Lung (tissue), 12 donors: ENCODE results near the gene THAP3. TPM values are rescaled to one million over a fixed set of nuclear protein-coding genes. Genes with fewer than 3 reads are reported as not detected.

Source experiments
- ATAC-seq: fragments of 200-7000 bp; cut with Tn5 transposase; one replicate; pipeline ENCODE4 v1.9.1; 2020; ENCODE audit warnings: moderate number of reproducible peaks; ENCODE audit not compliant: insufficient read depth, low FRiP score
- DNase-seq, 3 donors: peaks; one replicate each; pipeline ENCODE4 v3.0.0-alpha.2; 2013 to 2017
- H3K27ac ChIP-seq, 2 donors: one replicate each; pipeline ENCODE4 v1.5.1; 2013; ENCODE audit warnings: mild to moderate bottlenecking in 2 of 2, moderate library complexity in 2 of 2, control low read depth in 1 of 2, inconsistent platforms in 1 of 2, low read depth in 1 of 2, low read length in 1 of 2
- H3K27me3 ChIP-seq, 3 donors: one replicate each; pipeline ENCODE4 v1.5.1; 2013; ENCODE audit warnings: low read length in 2 of 3; ENCODE audit not compliant: control insufficient read depth in 3 of 3, insufficient read depth in 3 of 3
- H3K36me3 ChIP-seq, 4 donors: one replicate each; pipeline ENCODE4 v1.5.1; 2013; ENCODE audit warnings: low read length in 4 of 4, mild to moderate bottlenecking in 1 of 4, moderate library complexity in 1 of 4; ENCODE audit not compliant: control insufficient read depth in 4 of 4, insufficient read depth in 4 of 4
- H3K4me1 ChIP-seq, 5 donors: one replicate each; pipeline ENCODE4 v1.5.1; 2013; ENCODE audit warnings: low read length in 5 of 5, mild to moderate bottlenecking in 2 of 5, moderate library complexity in 1 of 5; ENCODE audit not compliant: control insufficient read depth in 5 of 5, insufficient read depth in 5 of 5
- H3K4me3 ChIP-seq: one replicate; pipeline ENCODE4 v1.5.1; 2013; ENCODE audit warnings: mild to moderate bottlenecking, control low read depth, moderate library complexity
- H3K9ac ChIP-seq, 2 donors: one replicate each; pipeline ENCODE4 v1.5.1; 2013; ENCODE audit warnings: low read length in 2 of 2, control low read depth in 1 of 2; ENCODE audit not compliant: insufficient read depth in 1 of 2
- H3K9me3 ChIP-seq, 4 donors: one replicate each; pipeline ENCODE4 v1.5.1; 2013; ENCODE audit warnings: low read length in 3 of 4, mild to moderate bottlenecking in 1 of 4, moderate library complexity in 1 of 4; ENCODE audit not compliant: control insufficient read depth in 4 of 4, insufficient read depth in 3 of 4
- CTCF ChIP-seq: IDR thresholded peaks from 2 replicates; pipeline ENCODE4 v1.5.1; 2012; ENCODE audit warnings: mild to moderate bottlenecking; ENCODE audit errors: control extremely low read depth, extremely low read depth
- WGBS, 2 donors: extraction: QIAGEN DNeasy Blood & Tissue Kit; methylation state at CpG; one replicate each; pipeline ENCODE4 v1.1.7; 2013; 5-methylcytosine and 5-hydroxymethylcytosine counted together
- polyA plus RNA-seq, 2 donors: library from polyadenylated mRNA; stranded (reverse); fragments of 200-250 nt; gene quantifications; one replicate each; pipeline ENCODE4 v1.2.1, GENCODE V29; 2013
- total RNA-seq, 2 donors: library from RNA; depleted of rRNA in 1 of 2; stranded (reverse); fragments of >200 nt in 1 of 2; gene quantifications; one replicate each; pipeline ENCODE4 v1.2.1, GENCODE V29; 2014 to 2021
- donor health status: control.
- donor health status: control.
- donor health status: Bipolar disorder and iron deficiency.
- donor health status: healthy.
- donor health status: DM: yes; HTN: yes; CAD: no.

The THAP3 gene
- total and polyA plus RNA-seq, 4 donors: 12.6 to 26.5 (median 20.8) TPM

- H3K27ac ChIP-seq: no peak overlapping the region
- whole genome bisulfite sequencing, 2 donors: 91 to 96% methylated on average over 21 of the region's 21 CpGs
- H3K4me3 ChIP-seq: no peak overlapping the region
- H3K27me3 ChIP-seq: no peaks in the 10 kb centered on the region
- TF ChIP-seq CTCF: no peak
- DNase-seq (no peak), ATAC-seq (no peak)
- no peaks in the 10 kb centered on the region for H3K9me3 ChIP-seq
- H3K4me1 ChIP-seq: peaks cover 0 to 8% (median 0%) of the 10 kb centered on the region in 5 donors
- H3K36me3 ChIP-seq: peaks cover 2 to 33% (median 26%) of the 10 kb centered on the region in 4 donors
- H3K9ac ChIP-seq: no peak overlapping the region
These were observed 3.3 kb downstream of the THAP3 start for GRCh38 chr1:6627841-6628545.

GRCh38 chr1:6628971-6629479 is 4.4 kb downstream of the THAP3 start:
- Histone ChIP-seq H3K27ac (no peak overlapping the region), H3K9ac (no peak overlapping the region), H3K4me3 (no peak overlapping the region), H3K36me3 (peaks cover 6 to 38% (median 26%) of the 10 kb centered on the region in 4 donors), H3K9me3 (no peaks in the 10 kb centered on the region), H3K4me1 (peaks cover 0 to 8% (median 0%) of the 10 kb centered on the region in 5 donors), H3K27me3 (no peaks in the 10 kb centered on the region)
- DNase-seq (no peak), ATAC-seq (no peak)
- WGBS, 2 donors: 89 to 96% methylated on average over 12 of the region's 12 CpGs
- TF ChIP-seq CTCF: no peak

- Histone ChIP-seq H3K4me1 (peaks cover 0 to 8% (median 0%) of the 10 kb centered on the region in 5 donors), H3K36me3 (peaks cover 6 to 46% (median 29%) of the 10 kb centered on the region in 4 donors), H3K9ac (no peak overlapping the region), H3K9me3 (no peaks in the 10 kb centered on the region), H3K27me3 (no peaks in the 10 kb centered on the region), H3K4me3 (no peak overlapping the region), H3K27ac (no peak overlapping the region)
- TF ChIP-seq CTCF: no peak
- DNase-seq: no peak
- no peak for ATAC-seq
- 95 to 96% methylated on average over 8 of the region's 8 CpGs for WGBS, 2 donors
These were observed 5.4 kb downstream of the THAP3 start for GRCh38 chr1:6630027-6630426.

- no peak overlapping the region for H3K4me3 ChIP-seq
- no peaks in the 10 kb centered on the region for H3K9me3 ChIP-seq
- H3K27me3 ChIP-seq: no peaks in the 10 kb centered on the region
- ATAC-seq (no peak), DNase-seq (no peak)
- H3K27ac ChIP-seq: no peak overlapping the region
- no peak overlapping the region for H3K9ac ChIP-seq
- peaks cover 6 to 54% (median 31%) of the 10 kb centered on the region in 4 donors for H3K36me3 ChIP-seq
- WGBS, 2 donors: 96 to 98% methylated on average over 8 of the region's 8 CpGs
- peaks cover 0 to 3% (median 0%) of the 10 kb centered on the region in 5 donors for H3K4me1 ChIP-seq
- TF ChIP-seq CTCF: no peak
These were observed 6.4 kb downstream of the THAP3 start for GRCh38 chr1:6631058-6631457.
